Ammon's horn (tissue), 1 donor: Measurements from ENCODE around the gene CNTN4.

Experiments
- DNase-seq: peaks from one replicate; pipeline ENCODE4 v3.0.0-alpha.2; 2016; ENCODE audit warnings: low spot score

CNTN4 gene

DNA sequence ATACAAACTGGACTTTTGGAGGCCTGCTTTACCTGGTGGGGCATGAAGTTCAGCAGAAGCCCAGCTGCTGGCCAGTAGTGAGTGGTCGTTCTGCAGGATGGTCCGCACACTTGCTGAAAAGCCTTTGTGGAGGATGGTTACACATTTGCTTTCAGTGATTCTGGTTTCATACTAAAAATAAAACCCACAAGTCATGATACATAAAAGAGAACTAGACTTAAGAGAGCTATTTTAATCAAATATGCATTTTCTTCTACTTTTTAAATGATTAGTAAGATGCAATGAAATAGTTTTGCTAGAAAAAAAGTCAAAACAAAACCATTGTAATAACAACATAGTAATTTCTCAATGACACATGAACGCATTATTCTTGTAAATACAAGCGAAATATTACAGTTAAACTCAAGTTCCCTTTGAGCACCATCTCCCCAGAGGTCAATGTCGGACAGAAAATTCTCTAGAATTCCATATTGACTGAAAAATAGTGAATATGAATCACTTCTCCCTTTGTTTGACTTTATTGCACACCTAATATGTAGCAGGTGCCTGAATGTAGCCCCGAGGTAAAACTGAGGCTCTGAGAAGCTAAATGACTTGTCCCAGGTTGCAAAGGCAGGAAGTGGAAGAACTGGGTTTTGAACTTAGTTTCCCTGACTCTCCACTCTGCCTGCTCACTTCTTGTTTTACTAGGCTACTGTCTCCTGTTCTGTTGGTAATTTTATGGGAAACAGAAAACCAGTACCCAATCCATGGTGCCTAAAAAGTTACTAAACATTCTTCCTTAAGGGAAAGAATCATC is 1003.2 kb downstream of the CNTN4 start:
- no peak for DNase-seq

DNA sequence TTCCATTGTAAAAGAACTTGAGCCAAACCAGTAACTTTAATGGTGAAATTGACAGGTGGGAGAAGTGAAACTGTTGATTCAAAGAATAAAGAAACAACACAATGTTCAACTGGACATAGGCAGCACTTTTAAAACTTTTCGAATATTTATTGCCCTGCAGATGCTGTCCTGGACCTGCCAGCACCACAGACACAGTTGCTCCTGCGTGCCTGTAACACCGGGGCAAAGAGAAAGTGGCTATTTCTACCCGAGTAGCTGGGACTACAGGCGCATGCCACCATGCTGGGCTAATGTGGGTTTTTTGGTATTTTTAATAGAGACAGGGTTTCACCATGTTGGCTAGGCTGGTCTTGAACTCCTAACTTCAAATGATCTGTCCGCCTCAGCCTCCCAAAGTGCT is 1004.1 kb downstream of the CNTN4 start:
- no peak for DNase-seq

DNA sequence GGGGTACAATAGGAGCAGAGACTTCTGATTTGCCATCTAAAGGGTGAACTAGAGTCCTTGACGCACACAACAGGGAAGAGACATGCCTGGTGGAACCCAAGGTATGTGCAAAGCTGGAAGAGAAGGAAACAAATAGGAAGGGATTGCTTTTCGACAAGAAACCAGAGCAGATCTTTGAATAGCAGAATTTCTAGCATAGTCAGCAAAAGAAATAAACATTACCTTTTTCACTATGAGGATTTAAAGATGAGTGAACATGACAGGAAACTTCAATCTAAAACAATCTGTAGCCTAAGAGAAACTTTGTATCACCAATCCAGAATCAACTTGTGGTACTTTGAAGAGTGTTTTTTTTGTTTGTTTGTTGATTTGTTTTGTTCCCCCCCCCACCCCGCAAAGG is 1006.6 kb downstream of the CNTN4 start:
- DNase-seq = no peak

DNA sequence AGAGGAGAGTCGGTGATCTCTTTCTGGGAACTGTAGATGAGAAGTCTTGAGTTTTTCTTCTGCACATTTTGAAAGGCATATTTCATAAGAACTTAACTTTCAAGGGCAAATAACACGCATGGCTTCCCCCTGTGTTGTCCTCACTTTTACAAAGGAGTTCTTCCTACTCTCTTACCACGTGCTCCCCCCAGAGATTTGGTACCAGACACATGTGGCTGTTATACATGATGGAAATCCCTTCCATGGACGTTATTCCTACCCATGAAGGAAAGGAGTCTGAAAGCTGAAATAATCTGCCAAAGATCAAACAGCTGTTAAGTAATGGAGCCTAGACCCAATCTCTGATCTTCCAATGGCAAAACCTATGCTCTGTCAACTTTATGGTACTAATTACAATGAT is 1007.1 kb downstream of the CNTN4 start:
- no peak for DNase-seq

DNA sequence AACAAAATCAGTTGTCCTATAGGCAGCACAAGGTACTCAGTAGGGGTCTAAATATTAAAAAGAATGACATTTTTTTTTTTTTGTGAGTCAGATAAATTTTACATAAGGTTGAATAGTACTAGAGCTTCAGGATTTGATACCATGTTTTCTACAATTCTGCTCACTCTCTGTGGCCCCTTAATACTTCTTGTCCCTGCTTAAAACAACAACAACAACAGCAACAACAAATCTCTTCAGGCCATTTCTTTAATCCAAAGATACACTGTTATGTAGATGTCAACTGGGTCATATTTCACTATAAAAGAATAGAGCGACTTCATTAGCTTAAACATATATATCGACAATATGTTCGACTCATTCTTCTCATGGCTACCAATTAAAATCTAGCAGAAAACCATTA is 1008.5 kb downstream of the CNTN4 start:
- no peak for DNase-seq
